Neuron (in vitro differentiated cells): ENCODE measurements around the gene MAPKAP1.
A peak's percentile ranks its signal among the peaks of the same experiment; 100 is the strongest.

Source experiments
- H2AFZ ChIP-seq: one replicate; pipeline ENCODE4 v1.6.1; 2013; ENCODE audit warnings: low read depth, mild to moderate bottlenecking, inconsistent platforms, low read length, moderate library complexity
- H3K27me3 ChIP-seq: one replicate; pipeline ENCODE4 v1.6.1; 2013; ENCODE audit warnings: low read length; ENCODE audit not compliant: insufficient read depth
- H3K36me3 ChIP-seq: one replicate; pipeline ENCODE4 v1.6.1; 2013; ENCODE audit warnings: low read length; ENCODE audit not compliant: insufficient read depth
- H3K4me1 ChIP-seq: one replicate; pipeline ENCODE4 v1.6.1; 2013; ENCODE audit warnings: low read length; ENCODE audit not compliant: insufficient read depth
- H3K4me3 ChIP-seq: 2 replicates; pipeline ENCODE4 v1.5.1; 2013; ENCODE audit warnings: mild to moderate bottlenecking, low read length, moderate library complexity
- H3K9me3 ChIP-seq: one replicate; pipeline ENCODE4 v1.6.1; 2013; ENCODE audit warnings: low read length

MAPKAP1 gene

GRCh38 chr9:125706651-125707471 lies at the start of gene MAPKAP1:
Gene MAPKAP1, minus strand, starts transcription at chr9:125707208. Its CDS starts 34,634 bp downstream, at chr9:125672574.
- Histone ChIP-seq H3K4me3 (peak within 1 kb of the TSS; percentile 84), H3K27me3 (no peaks in the 10 kb centered on the region), H3K9me3 (no peaks in the 10 kb centered on the region), H2AFZ (peak within 1 kb of the TSS; percentile 41), H3K36me3 (no peaks in the 10 kb centered on the region), H3K4me1 (peaks cover 14% of the 10 kb centered on the region)

- Histone ChIP-seq H3K9me3 (no peaks in the 10 kb centered on the region), H2AFZ (no peak overlapping the region), H3K27me3 (no peaks in the 10 kb centered on the region), H3K4me3 (no peak overlapping the region), H3K36me3 (peaks cover 7% of the 10 kb centered on the region), H3K4me1 (peaks cover 93% of the 10 kb centered on the region)
Measured at GRCh38 chr9:125756518-125756917, 49.5 kb upstream of the MAPKAP1 start.

DNA sequence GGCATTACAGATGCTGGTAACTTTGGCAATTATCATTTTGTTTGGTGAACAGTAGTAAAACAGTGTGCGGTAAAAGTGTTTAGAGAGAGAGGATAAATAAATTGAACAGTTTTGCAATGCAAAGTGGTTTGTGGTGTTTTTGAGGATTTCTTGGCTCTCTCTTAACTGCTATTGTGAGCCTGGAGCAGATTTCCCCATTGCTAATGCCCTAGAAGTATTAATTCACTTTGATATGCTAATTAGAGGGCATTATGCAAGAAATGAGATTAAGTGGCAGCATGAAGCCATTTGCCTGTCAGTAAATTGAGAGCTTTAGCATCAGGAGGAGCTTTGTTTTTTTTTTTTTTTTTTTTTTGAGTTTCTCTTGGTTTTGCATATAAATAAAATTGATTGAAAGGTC lies 48.3 kb upstream of the MAPKAP1 start:
- no peak overlapping the region for H3K4me3 ChIP-seq
- H3K4me1 ChIP-seq = peaks cover 86% of the 10 kb centered on the region
- no peaks in the 10 kb centered on the region for H3K27me3 ChIP-seq
- H3K36me3 ChIP-seq = peaks cover 7% of the 10 kb centered on the region
- H3K9me3 ChIP-seq = no peaks in the 10 kb centered on the region
- H2AFZ ChIP-seq = no peak overlapping the region

DNA sequence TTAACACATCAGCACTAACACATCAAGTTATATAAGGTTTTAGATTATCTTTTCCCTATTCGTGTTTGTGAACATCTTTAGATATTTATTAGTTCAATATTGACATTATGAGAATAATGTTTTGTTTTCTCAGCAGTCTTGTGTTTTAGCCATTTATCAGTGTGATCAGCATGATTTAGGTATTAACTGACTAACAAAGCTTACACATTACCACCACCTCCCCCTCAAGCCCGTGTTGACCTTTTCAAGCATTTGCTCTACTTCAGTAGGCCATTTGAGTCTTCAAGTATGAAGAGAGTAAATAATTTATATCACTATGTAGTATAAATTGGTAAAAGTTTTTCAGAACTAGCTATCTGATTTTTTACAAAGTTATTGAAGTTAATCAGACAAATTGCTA lies 47.1 kb upstream of the MAPKAP1 start:
- H3K36me3 ChIP-seq = peaks cover 13% of the 10 kb centered on the region
- H3K4me3 ChIP-seq = peak overlapping the region; percentile 11
- H3K27me3 ChIP-seq = no peaks in the 10 kb centered on the region
- H3K4me1 ChIP-seq = peaks cover 85% of the 10 kb centered on the region
- no peak overlapping the region for H2AFZ ChIP-seq
- H3K9me3 ChIP-seq = no peaks in the 10 kb centered on the region

DNA sequence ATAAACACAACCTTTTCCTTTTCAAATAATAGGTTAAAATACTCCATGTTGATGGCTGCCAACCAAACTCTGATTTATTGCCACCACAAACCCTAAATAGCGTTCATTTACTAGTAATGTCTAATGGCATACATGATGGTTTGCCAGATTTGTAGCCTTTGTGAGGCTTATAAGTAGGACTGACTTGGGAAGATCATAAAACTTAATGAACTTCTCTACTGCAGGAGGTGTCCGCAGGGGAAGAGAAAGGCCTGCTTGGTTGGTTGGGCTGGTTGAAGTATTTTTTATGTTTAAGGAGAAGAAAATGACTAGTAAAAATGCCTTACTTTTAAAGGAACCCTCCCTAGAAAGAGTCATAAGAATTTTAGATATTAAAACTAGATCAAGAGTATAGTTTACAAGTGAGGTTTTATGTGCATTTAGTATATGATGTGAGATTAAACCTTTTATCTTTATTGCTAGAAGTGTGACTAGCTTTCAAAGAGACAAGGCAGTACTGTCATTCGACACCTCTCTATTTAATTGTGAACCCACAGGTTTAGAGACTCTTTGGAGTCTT lies 45.1 kb upstream of the MAPKAP1 start:
- Histone ChIP-seq H2AFZ (no peak overlapping the region), H3K4me3 (peak overlapping the region; percentile 100), H3K4me1 (peaks cover 72% of the 10 kb centered on the region), H3K27me3 (no peaks in the 10 kb centered on the region), H3K9me3 (no peaks in the 10 kb centered on the region), H3K36me3 (peaks cover 15% of the 10 kb centered on the region)

GRCh38 chr9:125750627-125751011 lies 43.6 kb upstream of the MAPKAP1 start:
- Histone ChIP-seq H3K4me3 (peak overlapping the region; percentile 100), H3K4me1 (peaks cover 58% of the 10 kb centered on the region), H2AFZ (no peak overlapping the region), H3K36me3 (peaks cover 15% of the 10 kb centered on the region), H3K9me3 (no peaks in the 10 kb centered on the region), H3K27me3 (no peaks in the 10 kb centered on the region)

DNA sequence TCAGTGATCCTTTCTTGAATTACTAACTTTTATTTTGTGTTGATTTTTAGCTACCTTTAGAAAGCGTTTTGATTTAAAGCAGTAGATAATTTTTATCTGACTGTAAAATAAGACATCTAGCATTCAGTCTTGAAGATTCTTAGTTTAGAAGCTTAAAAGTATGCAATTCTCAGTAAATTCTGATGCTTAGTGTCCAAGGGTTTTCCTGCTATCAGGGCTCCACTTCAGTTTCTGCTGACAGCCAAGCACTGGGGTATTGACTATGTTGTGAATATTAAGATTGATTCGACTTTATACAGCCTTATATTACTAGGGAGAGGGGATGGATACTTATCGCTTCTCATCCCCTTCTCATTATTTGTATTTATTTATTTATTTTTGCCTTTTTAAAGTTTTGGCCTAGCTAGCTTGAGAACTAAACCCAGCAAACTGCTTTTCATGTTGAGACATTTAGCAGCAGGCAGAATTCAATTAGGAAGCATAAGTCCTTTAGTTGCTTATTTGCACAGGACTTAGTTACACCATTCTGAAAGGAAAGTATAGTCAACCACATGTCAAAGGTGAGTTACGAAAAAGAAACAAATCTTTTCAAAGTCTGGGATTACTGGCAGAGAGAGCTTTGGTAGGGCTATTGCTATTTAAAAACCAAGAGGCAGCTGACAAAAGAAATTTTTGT lies 43.1 kb upstream of the MAPKAP1 start:
- Histone ChIP-seq H3K4me3 (peak overlapping the region; percentile 100), H3K4me1 (peaks cover 53% of the 10 kb centered on the region), H3K27me3 (no peaks in the 10 kb centered on the region), H3K9me3 (no peaks in the 10 kb centered on the region), H2AFZ (no peak overlapping the region), H3K36me3 (peaks cover 15% of the 10 kb centered on the region)

GRCh38 chr9:125749287-125749935 lies 42.4 kb upstream of the MAPKAP1 start:
- Histone ChIP-seq H3K4me1 (peaks cover 46% of the 10 kb centered on the region), H3K4me3 (peak overlapping the region; percentile 100), H3K27me3 (no peaks in the 10 kb centered on the region), H3K9me3 (no peaks in the 10 kb centered on the region), H2AFZ (no peak overlapping the region), H3K36me3 (peaks cover 15% of the 10 kb centered on the region)

DNA sequence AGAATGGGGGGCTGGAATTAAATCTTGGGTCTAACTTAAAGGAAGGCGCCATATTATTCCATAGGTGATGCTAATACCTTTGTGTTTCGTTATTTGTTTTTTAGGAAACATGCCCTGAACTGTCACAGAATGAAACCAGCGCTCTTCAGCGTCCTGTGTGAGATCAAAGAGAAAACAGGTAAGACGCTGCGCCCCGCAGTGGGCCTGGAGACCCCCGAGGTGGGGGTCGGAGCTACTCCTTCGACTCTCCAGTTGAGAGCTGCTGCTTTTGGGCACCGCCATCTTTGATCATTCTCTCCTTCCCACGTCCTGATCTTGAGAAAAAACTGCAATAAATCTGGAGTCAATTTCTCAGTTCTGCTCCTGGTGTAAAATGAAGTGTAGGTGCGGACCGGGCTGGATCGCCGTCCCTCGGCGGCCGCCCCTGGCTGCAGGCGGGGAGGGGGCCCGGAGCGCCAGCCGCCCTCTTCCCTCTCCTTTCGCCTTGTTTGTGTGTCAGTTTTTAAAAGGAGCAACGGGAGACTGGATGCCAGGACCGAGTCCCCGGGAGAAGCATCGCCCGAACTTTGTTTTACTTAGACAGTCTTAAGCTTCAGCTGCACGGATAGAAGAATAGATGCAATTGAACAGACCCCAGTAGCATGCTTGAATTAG lies 41.6 kb upstream of the MAPKAP1 start:
- no peak overlapping the region for H2AFZ ChIP-seq
- H3K4me1 ChIP-seq = peaks cover 37% of the 10 kb centered on the region
- no peaks in the 10 kb centered on the region for H3K27me3 ChIP-seq
- no peaks in the 10 kb centered on the region for H3K9me3 ChIP-seq
- peak overlapping the region; percentile 100 for H3K4me3 ChIP-seq
- peaks cover 10% of the 10 kb centered on the region for H3K36me3 ChIP-seq

GRCh38 chr9:125747765-125748445 lies 40.9 kb upstream of the MAPKAP1 start:
- Histone ChIP-seq H3K4me3 (peak overlapping the region; percentile 100), H3K9me3 (no peaks in the 10 kb centered on the region), H3K4me1 (peaks cover 31% of the 10 kb centered on the region), H2AFZ (no peak overlapping the region), H3K36me3 (peaks cover 10% of the 10 kb centered on the region), H3K27me3 (no peaks in the 10 kb centered on the region)

DNA sequence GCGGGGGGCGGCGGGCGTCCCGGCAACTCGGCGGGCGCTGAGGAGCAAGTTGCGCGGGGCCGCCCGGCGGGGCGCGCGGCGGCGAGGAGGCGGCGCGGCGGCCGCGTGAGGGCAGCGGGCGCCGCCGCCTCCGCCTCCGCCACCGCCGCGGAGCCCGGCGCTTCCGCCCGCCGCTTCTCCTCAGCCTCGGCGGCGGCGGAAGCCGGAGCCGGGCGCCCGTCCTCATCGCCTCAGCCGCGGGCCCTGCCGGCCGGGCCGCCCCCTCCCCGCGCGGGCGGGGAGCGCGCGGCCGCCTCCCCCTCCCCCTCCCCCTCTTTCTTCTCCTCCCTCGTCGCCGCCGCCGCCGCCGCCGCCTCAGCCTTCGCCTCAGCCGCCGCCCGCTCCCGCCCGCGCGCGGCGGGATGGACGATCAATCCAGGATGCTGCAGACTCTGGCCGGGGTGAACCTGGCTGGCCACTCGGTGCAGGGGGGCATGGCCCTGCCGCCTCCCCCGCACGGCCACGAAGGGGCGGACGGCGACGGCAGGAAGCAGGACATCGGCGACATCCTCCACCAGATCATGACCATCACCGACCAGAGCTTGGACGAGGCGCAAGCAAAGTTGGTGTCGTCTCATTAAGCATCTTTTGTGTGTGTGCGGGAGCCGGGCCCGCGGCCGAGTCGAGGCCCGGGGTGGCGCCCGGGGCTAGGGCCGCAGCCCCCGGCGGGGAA lies 40.2 kb upstream of the MAPKAP1 start, which contains the start of gene PBX3:
TSS of gene PBX3 (plus strand) at position 321 of the 712 bp plus-strand sequence.
- peak within 1 kb of the TSS; percentile 100 for H3K4me3 ChIP-seq
- H2AFZ ChIP-seq = no peak within 1 kb of the TSS
- no peaks in the 10 kb centered on the region for H3K9me3 ChIP-seq
- peaks cover 10% of the 10 kb centered on the region for H3K36me3 ChIP-seq
- H3K4me1 ChIP-seq = peaks cover 24% of the 10 kb centered on the region
- no peaks in the 10 kb centered on the region for H3K27me3 ChIP-seq

GRCh38 chr9:125746774-125747052 lies 39.7 kb upstream of the MAPKAP1 start:
- Histone ChIP-seq H3K36me3 (peaks cover 10% of the 10 kb centered on the region), H3K4me3 (peak overlapping the region; percentile 100), H3K9me3 (no peaks in the 10 kb centered on the region), H3K27me3 (no peaks in the 10 kb centered on the region), H2AFZ (no peak overlapping the region), H3K4me1 (peaks cover 19% of the 10 kb centered on the region)
